WTC11 (cell line): ENCODE measurements around the gene CCDC154. TPM values are rescaled to one million over a fixed set of nuclear protein-coding genes. Genes with fewer than 3 reads are reported as not detected.

Experiments
- ATAC-seq: fragments of 200-7000 bp; cut with Tn5 transposase; 2 replicates; pipeline ENCODE4 v1.10.0; 2021; ENCODE audit warnings: mild to moderate bottlenecking, moderate library complexity
- CTCF ChIA-PET: fragments of 300-600 bp; sonication (Branson Sonifier 250); formaldehyde crosslinking; loops from one replicate; lab custom pipeline; 2021; ENCODE audit warnings: antibody characterized with exemption; lab: Charles Lee
- POLR2A ChIA-PET: fragments of 350-600 bp; sonication (Branson Sonifier 250); formaldehyde crosslinking; loops from one replicate; lab custom pipeline; 2021; ENCODE audit warnings: antibody characterized with exemption; lab: Charles Lee
- DNase-seq: peaks from one replicate; pipeline ENCODE4 v3.0.0; 2021; ENCODE audit warnings: low spot score
- H3K27ac Mint-ChIP-seq: 2 replicates; pipeline ENCODE4 v1.8.0; 2021; ENCODE audit warnings: mixed read lengths
- H3K27me3 Mint-ChIP-seq: 2 replicates; pipeline ENCODE4 v1.8.0; 2021; ENCODE audit warnings: low read depth, mild to moderate bottlenecking, moderate library complexity, mixed read lengths
- H3K36me3 Mint-ChIP-seq: 2 replicates; pipeline ENCODE4 v1.8.0; 2021; ENCODE audit warnings: mixed read lengths
- H3K4me1 Mint-ChIP-seq: 2 replicates; pipeline ENCODE4 v1.8.0; 2022; ENCODE audit warnings: mixed read lengths
- H3K4me3 Mint-ChIP-seq: 2 replicates; pipeline ENCODE4 v1.8.0; 2021; ENCODE audit warnings: mild to moderate bottlenecking, moderate library complexity, mixed read lengths
- H3K9me3 Mint-ChIP-seq: 2 replicates; pipeline ENCODE4 v1.8.0; 2021; ENCODE audit warnings: mixed read lengths
- ATF1 ChIP-seq: sonication (generic); formaldehyde crosslinking; IDR thresholded peaks from 2 replicates; pipeline ENCODE4 v1.8.1; 2023; ENCODE audit warnings: mild to moderate bottlenecking, moderate library complexity, missing genetic modification reagents
- ATF6 ChIP-seq: sonication (generic); formaldehyde crosslinking; IDR thresholded peaks from 2 replicates; pipeline ENCODE4 v1.8.1; 2023; ENCODE audit warnings: mild to moderate bottlenecking, missing genetic modification reagents
- CREM ChIP-seq: sonication (generic); formaldehyde crosslinking; IDR thresholded peaks from 2 replicates; pipeline ENCODE4 v1.8.1; 2022; ENCODE audit warnings: mild to moderate bottlenecking, missing genetic modification reagents, moderate library complexity
- E2F4 ChIP-seq: sonication (generic); formaldehyde crosslinking; IDR thresholded peaks from 2 replicates; pipeline ENCODE4 v1.8.1; 2022; ENCODE audit warnings: low read depth, mild to moderate bottlenecking, moderate library complexity, missing genetic modification reagents, borderline replicate concordance
- E2F5 ChIP-seq: sonication (generic); formaldehyde crosslinking; IDR thresholded peaks from 2 replicates; pipeline ENCODE4 v1.8.1; 2022; ENCODE audit warnings: mild to moderate bottlenecking, moderate library complexity, missing genetic modification reagents
- ERG ChIP-seq: fragments of 250-450 bp; sonication (Bioruptor Pico); IDR thresholded peaks from 2 replicates; pipeline ENCODE4 v1.8.0; 2021; ENCODE audit warnings: mild to moderate bottlenecking
- ETV6 ChIP-seq: sonication (generic); formaldehyde crosslinking; IDR thresholded peaks from 2 replicates; pipeline ENCODE4 v1.8.1; 2022; ENCODE audit warnings: mild to moderate bottlenecking, missing genetic modification reagents
- GRHL2 ChIP-seq: fragments of 250-450 bp; sonication (Bioruptor Pico); IDR thresholded peaks from 2 replicates; pipeline ENCODE4 v1.8.0; 2022; ENCODE audit warnings: mild to moderate bottlenecking, moderate library complexity; ENCODE audit not compliant: insufficient replicate concordance, severe bottlenecking
- IRF2 ChIP-seq: sonication (generic); formaldehyde crosslinking; IDR thresholded peaks from 2 replicates; pipeline ENCODE4 v1.8.0; 2022; ENCODE audit warnings: low read depth, missing genetic modification reagents, borderline replicate concordance
- MLX ChIP-seq: sonication (generic); formaldehyde crosslinking; IDR thresholded peaks from 2 replicates; pipeline ENCODE4 v1.8.1; 2023; ENCODE audit warnings: mild to moderate bottlenecking, missing genetic modification reagents, moderate library complexity
- NFYB ChIP-seq: sonication (generic); formaldehyde crosslinking; conservative IDR thresholded peaks from 2 replicates; pipeline ENCODE4 v1.8.0; 2022; ENCODE audit warnings: low read depth, missing genetic modification reagents
- SMAD3 ChIP-seq: sonication (generic); formaldehyde crosslinking; IDR thresholded peaks from 2 replicates; pipeline ENCODE4 v1.8.0; 2022; ENCODE audit warnings: missing genetic modification reagents, mild to moderate bottlenecking, borderline replicate concordance
- SOX15 ChIP-seq: fragments of 250-450 bp; sonication (Bioruptor Pico); IDR thresholded peaks from 2 replicates; pipeline ENCODE4 v1.9.0; 2021; ENCODE audit warnings: mild to moderate bottlenecking
- ZNF232 ChIP-seq: sonication (generic); formaldehyde crosslinking; IDR thresholded peaks from 2 replicates; pipeline ENCODE4 v1.8.0; 2022; ENCODE audit warnings: mild to moderate bottlenecking, missing genetic modification reagents
- ZNF425 ChIP-seq: fragments of 250-450 bp; sonication (Bioruptor Pico); conservative IDR thresholded peaks from 2 replicates; pipeline ENCODE4 v1.9.0; 2021; ENCODE audit warnings: mild to moderate bottlenecking
- total RNA-seq: library from RNA; stranded (reverse); gene quantifications from 3 replicates; pipeline ENCODE4 v1.2.3, GENCODE V29; 2021

Gene CCDC154
- total RNA-seq, 1 experiment from 2014 or later = 0.46 TPM

GRCh38 chr16:1459967-1460366, 15.6 kb upstream of the CCDC154 start:
- ChIA-PET CTCF (interaction anchor here (1.2 kb wide), 1 partner anchor 79 kb away, joined by 3 read pairs; no protein-coding TSS in a partner anchor), POLR2A (interaction anchor here (1.1 kb wide), 1 partner anchor 14 kb away, joined by 3 read pairs; no protein-coding TSS in a partner anchor)
- Mint-ChIP-seq H3K4me1 (no peaks in the 10 kb centered on the region), H3K27ac (no peak overlapping the region), H3K4me3 (no peak overlapping the region), H3K36me3 (no peaks in the 10 kb centered on the region), H3K9me3 (no peaks in the 10 kb centered on the region), H3K27me3 (no peaks in the 10 kb centered on the region)
- DNase-seq (no peak), ATAC-seq (no peak)
- TF ChIP-seq ZNF425 (CRISPR knock-in tag) = no peak
- no peak for TF ChIP-seq ZNF232 (CRISPR knock-in tag)
- TF ChIP-seq ATF6 (CRISPR knock-in tag) = no peak
- TF ChIP-seq SMAD3 (CRISPR knock-in tag) = no peak
- TF ChIP-seq GRHL2 (CRISPR knock-in tag) = no peak
- TF ChIP-seq MLX = no peak
- TF ChIP-seq ATF1 (CRISPR knock-in tag) = no peak
- no peak for TF ChIP-seq NFYB (CRISPR knock-in tag)
- TF ChIP-seq IRF2 (CRISPR knock-in tag) = no peak
- no peak for TF ChIP-seq ERG

GRCh38 chr16:1458977-1459341, 14.6 kb upstream of the CCDC154 start:
- no peaks in the 10 kb centered on the region for H3K4me1 Mint-ChIP-seq
- no peak for TF ChIP-seq CREM (CRISPR knock-in tag)
- TF ChIP-seq SOX15 (CRISPR knock-in tag) = no peak
- no peak for TF ChIP-seq E2F4 (CRISPR knock-in tag)
- no peak for TF ChIP-seq ERG
- TF ChIP-seq ETV6 (CRISPR knock-in tag) = no peak
- TF ChIP-seq IRF2 (CRISPR knock-in tag) = no peak
- no peak for TF ChIP-seq E2F5 (CRISPR knock-in tag)
- TF ChIP-seq ATF1 (CRISPR knock-in tag) = no peak

More at GRCh38 chr16:1458977-1459341, 14.6 kb upstream of the CCDC154 start:
- Mint-ChIP-seq H3K9me3 (no peaks in the 10 kb centered on the region), H3K27me3 (no peaks in the 10 kb centered on the region), H3K36me3 (no peaks in the 10 kb centered on the region), H3K27ac (no peak overlapping the region), H3K4me3 (no peak overlapping the region)
- ATAC-seq = no peak
- ChIA-PET CTCF (interaction anchor here (1.2 to 1.3 kb wide), 2 partner anchors 80 to 246 kb away, joined by 3 read pairs; no protein-coding TSS in a partner anchor), POLR2A (interaction anchor here (1.1 kb wide), 1 partner anchor 13 kb away, joined by 3 read pairs; no protein-coding TSS in a partner anchor)
- no peak for DNase-seq
